GM10266 (cell line): Measurements from ENCODE around the gene SPATA6L.
A peak's percentile ranks its signal among the peaks of the same experiment; 100 is the strongest.

Experiments used
- DNase-seq: peaks from one replicate; pipeline ENCODE4 v3.0.0; 2012; ENCODE audit errors: extremely low spot score
- TF ChIP-seq, protein P1 (sequence below): IDR thresholded peaks from 2 replicates; pipeline ENCODE4 v1.5.1; 2012; ENCODE audit warnings: mild to moderate bottlenecking, low read depth; ENCODE audit not compliant: control insufficient read depth, insufficient read depth; ENCODE audit errors: missing control alignments

SPATA6L gene

DNA sequence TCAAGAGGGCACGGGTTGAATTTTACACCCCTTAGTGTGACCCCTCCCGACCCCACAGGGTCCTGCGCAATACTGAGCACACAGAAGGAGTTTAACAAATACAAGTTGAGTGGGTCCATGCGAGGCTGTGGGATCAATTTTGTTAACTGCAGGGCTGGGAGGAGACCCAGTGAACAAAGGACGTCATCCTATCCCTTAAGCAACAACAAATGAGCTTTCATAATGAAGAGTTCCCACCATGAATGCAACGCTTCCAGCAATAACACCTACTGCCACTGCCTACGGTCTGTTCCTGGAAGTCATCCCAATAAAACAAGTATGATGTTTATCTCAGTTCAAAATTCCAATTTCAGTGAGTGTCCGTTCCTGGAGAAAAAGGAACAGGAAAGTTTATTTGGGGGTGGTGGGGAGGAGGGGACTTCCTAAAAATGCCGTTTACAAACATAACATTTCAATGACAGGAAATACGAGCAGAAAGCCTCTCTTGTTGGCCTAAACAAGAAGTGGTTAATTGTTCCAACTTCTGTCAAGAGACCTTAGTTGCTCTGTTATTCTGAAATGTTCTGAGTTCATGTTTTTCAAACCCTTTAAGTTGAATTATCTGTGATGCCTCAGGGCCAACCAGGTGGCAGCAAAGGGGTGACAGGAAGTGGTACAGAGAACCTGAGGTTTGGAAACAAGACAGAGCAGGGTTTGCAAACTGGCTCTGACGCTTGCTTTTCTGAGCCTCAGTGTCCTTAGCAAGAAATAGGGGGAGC is 69.9 kb downstream of the SPATA6L start:
- TF ChIP-seq, protein P1, sequence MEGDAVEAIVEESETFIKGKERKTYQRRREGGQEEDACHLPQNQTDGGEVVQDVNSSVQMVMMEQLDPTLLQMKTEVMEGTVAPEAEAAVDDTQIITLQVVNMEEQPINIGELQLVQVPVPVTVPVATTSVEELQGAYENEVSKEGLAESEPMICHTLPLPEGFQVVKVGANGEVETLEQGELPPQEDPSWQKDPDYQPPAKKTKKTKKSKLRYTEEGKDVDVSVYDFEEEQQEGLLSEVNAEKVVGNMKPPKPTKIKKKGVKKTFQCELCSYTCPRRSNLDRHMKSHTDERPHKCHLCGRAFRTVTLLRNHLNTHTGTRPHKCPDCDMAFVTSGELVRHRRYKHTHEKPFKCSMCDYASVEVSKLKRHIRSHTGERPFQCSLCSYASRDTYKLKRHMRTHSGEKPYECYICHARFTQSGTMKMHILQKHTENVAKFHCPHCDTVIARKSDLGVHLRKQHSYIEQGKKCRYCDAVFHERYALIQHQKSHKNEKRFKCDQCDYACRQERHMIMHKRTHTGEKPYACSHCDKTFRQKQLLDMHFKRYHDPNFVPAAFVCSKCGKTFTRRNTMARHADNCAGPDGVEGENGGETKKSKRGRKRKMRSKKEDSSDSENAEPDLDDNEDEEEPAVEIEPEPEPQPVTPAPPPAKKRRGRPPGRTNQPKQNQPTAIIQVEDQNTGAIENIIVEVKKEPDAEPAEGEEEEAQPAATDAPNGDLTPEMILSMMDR = no peak
- no peak for DNase-seq

GRCh38 chr9:4594994-4595393 is 71.3 kb downstream of the SPATA6L start:
- DNase-seq = peak; percentile 49
- TF ChIP-seq, protein P1 = no peak

DNA sequence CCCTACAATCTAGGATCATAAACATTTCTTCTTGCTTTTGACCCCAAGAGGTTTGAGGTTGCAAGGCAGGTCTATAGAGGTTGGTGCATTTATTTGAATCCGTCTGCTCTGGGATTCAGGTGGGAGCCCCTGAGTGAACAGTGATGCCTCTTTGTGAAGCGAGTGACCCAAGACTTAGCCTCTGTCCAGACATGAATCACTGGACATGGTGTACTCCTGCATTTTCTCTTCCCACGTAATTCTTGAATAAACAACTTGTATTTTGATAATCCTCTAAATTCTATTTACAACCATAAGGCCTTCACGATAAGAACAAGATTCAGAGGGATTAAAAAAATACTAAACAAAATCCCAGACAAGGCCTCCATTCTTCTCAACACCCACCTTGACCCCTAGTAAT is 71.7 kb downstream of the SPATA6L start:
- TF ChIP-seq, protein P1 = no peak
- no peak for DNase-seq

GRCh38 chr9:4592886-4593285 is 73.4 kb downstream of the SPATA6L start:
- DNase-seq = no peak
- TF ChIP-seq, protein P1 = no peak

DNA sequence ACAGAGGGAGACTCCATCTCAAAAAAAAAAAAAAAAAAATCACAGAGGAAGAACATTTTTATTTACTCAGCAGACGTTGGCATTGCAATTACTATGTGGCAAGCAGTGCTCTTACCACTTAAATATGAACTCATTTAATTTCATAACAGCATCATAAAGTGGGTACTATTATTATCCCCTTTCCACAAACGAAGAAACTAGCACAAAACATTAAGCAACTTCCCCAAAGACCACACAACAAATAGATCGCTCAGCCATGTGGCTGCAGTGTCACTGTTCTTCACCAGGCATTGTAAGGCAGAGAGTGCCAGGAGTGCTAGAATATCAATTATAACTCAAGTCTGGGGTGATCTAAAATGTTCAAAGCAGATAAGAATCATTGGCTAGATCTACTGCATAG is 74.0 kb downstream of the SPATA6L start:
- TF ChIP-seq, protein P1 = no peak
- DNase-seq = no peak

DNA sequence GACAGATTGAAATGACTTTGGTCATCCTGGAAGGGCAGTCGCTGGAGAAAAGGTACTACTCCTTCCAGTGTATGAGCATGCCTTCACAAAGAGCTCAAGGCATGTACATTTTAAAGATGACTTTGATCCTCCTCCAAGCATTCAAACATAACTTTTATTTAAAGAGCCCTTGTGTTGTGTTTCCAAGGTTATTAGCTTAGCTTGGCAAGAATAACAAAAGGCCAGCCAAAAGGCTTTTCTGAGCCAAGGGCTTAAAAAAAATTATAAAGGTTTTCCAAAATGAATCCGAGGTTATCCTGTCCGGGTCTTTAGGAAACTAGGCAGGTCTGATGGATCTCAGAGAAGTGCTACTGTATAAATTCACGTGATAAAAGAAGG is 75.2 kb downstream of the SPATA6L start:
- DNase-seq = no peak
- TF ChIP-seq, protein P1 = no peak

- no peak for DNase-seq
- TF ChIP-seq, protein P1 = no peak
These were observed 75.7 kb downstream of the SPATA6L start for GRCh38 chr9:4590430-4591122.
